Measurements from ENCODE around the gene ADAMTS2.

Gene ADAMTS2

GRCh38 chr5:179193746-179194145, 151.5 kb downstream of the ADAMTS2 start:
- no peak for TF ChIP-seq CTCF (IDR thresholded peaks at IDR 0.05; ENCODE audit: insufficient read depth, missing control alignments)
- DNase-seq (ENCODE audit: insufficient read length, low spot score) = no peak
- FAIRE-seq = no peak

GRCh38 chr5:179192891-179193470, 152.3 kb downstream of the ADAMTS2 start:
- no peak for TF ChIP-seq CTCF (IDR thresholded peaks at IDR 0.05; ENCODE audit: insufficient read depth, missing control alignments)
- FAIRE-seq = no peak
- DNase-seq (ENCODE audit: insufficient read length, low spot score) = no peak

- peak; percentile 61 for DNase-seq (ENCODE audit: insufficient read length, low spot score)
- TF ChIP-seq CTCF (IDR thresholded peaks at IDR 0.05; ENCODE audit: insufficient read depth, missing control alignments) = no peak
- FAIRE-seq = no peak
Measured at GRCh38 chr5:179192185-179192890, 152.9 kb downstream of the ADAMTS2 start.

GRCh38 chr5:179191506-179192184, 153.6 kb downstream of the ADAMTS2 start:
- TF ChIP-seq CTCF (IDR thresholded peaks at IDR 0.05; ENCODE audit: insufficient read depth, missing control alignments) = no peak
- no peak for FAIRE-seq
- DNase-seq (ENCODE audit: insufficient read length, low spot score) = no peak

- no peak for TF ChIP-seq CTCF (IDR thresholded peaks at IDR 0.05; ENCODE audit: insufficient read depth, missing control alignments)
- DNase-seq (ENCODE audit: insufficient read length, low spot score) (no peak), FAIRE-seq (no peak)
Measured at GRCh38 chr5:179190851-179191505, 154.3 kb downstream of the ADAMTS2 start.

- FAIRE-seq = no peak
- no peak for TF ChIP-seq CTCF (IDR thresholded peaks at IDR 0.05; ENCODE audit: insufficient read depth, missing control alignments)
- no peak for DNase-seq (ENCODE audit: insufficient read length, low spot score)
Measured at GRCh38 chr5:179188636-179189035, 156.6 kb downstream of the ADAMTS2 start.
